ENCODE results near the gene GTF2IRD1.
"Not testable (repeated sequence)": the region's sequence is repeated elsewhere in the genome, so short reads cannot be mapped to it uniquely, and the experiment has no call there.

The GTF2IRD1 gene

GRCh38 chr7:74495112-74496086, 41.7 kb downstream of the GTF2IRD1 start:
- no peak for DNase-seq

DNA sequence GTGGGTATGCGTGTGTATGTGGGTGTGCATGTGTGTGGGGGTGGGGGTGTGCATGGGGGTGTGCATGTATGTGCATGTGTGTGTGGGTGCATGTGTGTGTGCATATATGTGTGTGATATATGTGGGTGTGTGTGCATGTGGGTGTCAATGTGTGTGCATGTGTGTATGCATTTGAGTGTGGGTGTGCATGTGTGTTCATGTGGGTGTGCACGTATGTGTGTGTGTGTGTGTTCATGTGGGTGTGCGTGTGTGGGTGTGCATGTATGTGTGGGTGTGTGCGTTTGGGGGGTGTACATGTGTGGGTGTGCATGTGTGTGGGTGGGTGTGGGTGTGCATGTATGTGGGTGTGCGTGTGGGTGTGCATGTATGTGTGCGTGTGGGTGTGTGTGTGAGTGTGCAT, 42.6 kb downstream of the GTF2IRD1 start:
- no peak for DNase-seq

DNA sequence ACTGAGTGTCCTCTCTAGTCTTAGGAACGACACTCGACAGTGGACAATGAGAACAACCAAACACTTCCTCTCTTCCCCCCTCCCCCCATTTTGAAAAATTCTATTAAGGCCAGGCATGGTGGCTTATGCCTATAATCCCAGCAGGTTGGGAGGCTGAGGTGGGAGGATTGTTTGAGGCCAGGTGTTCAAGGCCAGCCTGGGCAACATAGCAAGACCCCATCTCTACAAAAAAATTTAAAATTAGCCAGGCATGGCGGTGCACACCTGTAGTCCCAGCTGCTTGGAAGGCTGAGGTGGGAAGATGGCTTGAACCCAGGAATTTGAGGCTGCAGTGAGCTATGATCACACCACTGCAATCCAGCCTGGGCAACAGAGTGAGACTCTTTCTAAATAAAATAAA, 43.1 kb downstream of the GTF2IRD1 start:
- DNase-seq, result not testable (repeated sequence)

GRCh38 chr7:74498354-74498753, 44.6 kb downstream of the GTF2IRD1 start:
- no peak for DNase-seq

GRCh38 chr7:74498996-74499834, 45.5 kb downstream of the GTF2IRD1 start:
- DNase-seq, result no peak

- DNase-seq, result no peak
These were observed 46.2 kb downstream of the GTF2IRD1 start for GRCh38 chr7:74499835-74500388.

DNA sequence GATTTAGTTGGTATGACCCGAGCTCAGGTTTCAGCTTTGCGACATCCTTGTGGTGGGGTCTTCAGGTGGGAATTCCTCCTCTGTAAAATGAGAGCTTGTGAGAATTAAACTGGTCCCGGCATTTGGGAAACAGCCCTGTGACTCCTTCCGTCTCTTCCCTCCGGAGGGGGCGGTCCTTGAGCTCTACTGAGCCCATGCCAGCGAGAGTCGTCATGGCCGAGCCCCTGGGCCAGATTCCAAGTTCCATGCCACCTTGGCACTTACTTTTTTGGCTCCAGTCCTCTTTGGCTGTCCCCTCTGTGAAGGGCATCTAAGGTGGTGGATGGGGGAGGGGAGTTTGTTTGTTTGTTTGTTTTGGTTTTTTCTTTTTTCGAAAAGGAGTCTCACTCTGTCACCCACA, 47.6 kb downstream of the GTF2IRD1 start:
- DNase-seq, result no peak

- DNase-seq, result no peak
These were observed 48.6 kb downstream of the GTF2IRD1 start for GRCh38 chr7:74502216-74502891.

DNA sequence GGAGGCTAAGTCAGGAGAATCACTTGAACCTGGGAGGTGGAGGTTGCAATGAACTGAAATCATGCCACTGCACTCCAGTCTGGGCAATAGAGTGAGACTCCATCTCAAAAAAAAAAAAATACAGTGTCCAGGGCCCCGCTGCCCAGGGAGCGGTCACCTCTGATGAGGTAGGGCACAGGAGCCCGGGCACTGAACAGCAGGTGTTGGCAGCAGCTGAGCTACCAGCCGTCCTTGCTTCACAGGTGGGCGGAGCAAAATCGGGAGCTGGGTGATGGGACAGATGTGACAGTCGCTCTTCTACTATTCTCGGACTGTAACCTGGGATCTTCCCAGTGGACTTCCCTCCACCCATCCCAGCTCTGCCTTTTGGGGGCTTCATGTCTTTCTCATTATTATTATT, 49.4 kb downstream of the GTF2IRD1 start:
- DNase-seq, result no peak

DNA sequence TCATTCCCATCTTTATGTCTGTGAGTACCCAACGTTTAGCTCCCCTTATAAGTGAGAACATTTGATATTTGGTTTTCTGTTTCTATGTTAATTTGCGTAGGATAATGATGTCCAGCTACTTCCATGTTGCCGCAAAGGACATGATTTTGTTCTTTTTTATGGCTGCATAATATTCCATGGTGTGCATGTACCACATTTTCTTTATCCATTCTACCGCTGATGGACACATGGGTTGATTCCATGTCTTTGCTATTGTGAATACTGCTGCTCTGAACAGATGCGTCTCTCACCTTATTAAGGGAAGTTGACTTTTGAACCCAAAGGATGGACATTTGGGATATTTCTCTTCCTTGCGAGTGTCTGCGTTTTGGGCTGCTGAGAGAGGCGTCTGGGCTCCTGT, 50.2 kb downstream of the GTF2IRD1 start:
- no peak for DNase-seq

- no peak for DNase-seq
These were observed 52.0 kb downstream of the GTF2IRD1 start for GRCh38 chr7:74505471-74506324.

- no peak for DNase-seq
These were observed 52.6 kb downstream of the GTF2IRD1 start for GRCh38 chr7:74506325-74506724.

- DNase-seq, result no peak
These were observed 54.0 kb downstream of the GTF2IRD1 start for GRCh38 chr7:74507538-74508319.

DNA sequence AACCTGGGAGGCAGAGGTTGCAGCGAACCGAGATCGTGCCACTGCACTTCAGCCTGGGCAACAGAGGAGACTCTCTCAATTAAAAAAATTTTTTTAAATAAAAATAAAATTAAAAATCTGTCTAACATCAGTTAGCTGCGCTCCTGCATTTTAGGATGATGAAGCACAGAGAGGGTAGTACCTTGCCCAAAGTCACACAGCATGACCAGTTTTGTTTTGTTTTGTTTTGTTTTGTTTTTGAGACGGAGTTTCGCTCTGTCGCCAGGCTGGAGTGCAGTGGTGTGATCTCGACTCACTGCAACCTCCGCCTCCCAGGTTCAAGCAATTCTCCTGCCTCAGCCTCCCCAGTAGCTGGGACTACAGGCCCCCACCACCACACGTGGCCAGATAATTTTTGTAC, 55.7 kb downstream of the GTF2IRD1 start:
- not testable (repeated sequence) for DNase-seq

GRCh38 chr7:74511345-74511744, 57.6 kb downstream of the GTF2IRD1 start:
- no peak for DNase-seq

- DNase-seq, result no peak
These were observed 59.1 kb downstream of the GTF2IRD1 start for GRCh38 chr7:74512762-74513161.

DNA sequence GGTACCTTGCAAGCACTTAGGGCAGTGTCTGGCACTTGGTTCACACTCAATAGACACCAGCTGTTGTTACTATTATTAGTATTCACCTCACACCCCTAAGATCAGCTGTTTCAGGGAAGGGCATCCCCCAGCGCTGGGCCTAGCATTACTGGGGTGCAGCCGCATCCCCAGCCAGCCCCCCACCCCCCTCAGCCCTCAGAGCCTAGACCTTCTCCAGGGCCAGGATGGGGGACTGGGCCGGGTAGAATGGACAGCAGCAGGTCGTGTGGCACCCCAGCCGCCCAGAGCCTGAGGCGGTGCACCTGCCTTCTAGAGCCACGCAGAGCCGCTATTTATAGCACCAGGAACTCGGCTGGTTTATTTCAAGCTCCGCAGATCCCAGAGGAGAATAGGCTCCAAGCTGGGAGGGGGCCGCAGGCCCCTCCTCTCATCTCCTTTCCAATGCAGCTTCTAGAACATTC, 60.5 kb downstream of the GTF2IRD1 start:
- DNase-seq, result no peak

GRCh38 chr7:74515276-74515675, 61.6 kb downstream of the GTF2IRD1 start:
- DNase-seq, result no peak

DNA sequence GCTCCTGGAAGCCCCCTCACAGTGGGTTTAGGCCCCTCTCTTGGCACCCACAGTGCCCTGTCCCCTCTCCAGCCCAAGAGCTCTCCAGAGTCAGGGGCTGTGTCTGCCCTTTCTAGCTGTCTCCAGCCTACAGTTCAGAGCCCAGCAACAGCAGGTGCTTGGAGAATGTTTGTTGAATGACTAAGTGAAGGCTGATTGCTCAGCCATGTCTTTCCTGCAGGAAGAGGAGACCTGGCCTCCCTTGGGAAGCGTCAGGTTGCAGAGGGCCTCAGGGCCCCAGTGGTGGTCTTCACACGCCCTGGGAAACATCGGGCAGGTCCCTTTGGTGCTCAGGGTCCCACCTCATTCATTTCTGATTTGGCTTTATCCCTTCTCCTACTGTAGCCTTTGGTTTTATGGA, 62.5 kb downstream of the GTF2IRD1 start:
- DNase-seq, result no peak

- no peak for DNase-seq
These were observed 64.3 kb downstream of the GTF2IRD1 start for GRCh38 chr7:74518041-74518440.

DNA sequence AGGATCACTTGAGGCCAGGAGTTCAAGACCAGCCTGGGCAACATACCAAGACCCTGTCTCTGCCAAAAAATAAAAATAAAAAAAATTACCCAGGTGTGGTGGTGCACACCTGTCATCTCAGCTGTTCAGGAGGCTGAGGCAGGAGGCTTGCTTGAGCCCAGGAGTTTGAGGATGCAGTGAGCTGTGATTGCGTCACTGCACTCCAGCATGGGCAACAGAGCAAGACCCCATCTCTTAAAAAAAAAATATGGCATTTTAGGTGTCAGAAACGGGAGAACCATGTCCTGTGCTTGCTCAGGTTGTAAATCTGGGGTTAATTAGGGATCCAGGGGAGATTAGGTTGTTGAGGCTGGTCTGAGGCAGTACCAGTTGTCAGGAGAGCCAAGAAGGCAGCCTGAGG, 64.9 kb downstream of the GTF2IRD1 start:
- no peak for DNase-seq
